ENCODE data around the gene CPSF4.

Gene CPSF4

GRCh38 chr7:99472561-99473314 is 34.0 kb downstream of the CPSF4 start, which contains the start of gene ZNF789:
Gene ZNF789, plus strand, starts transcription at chr7:99472890. Its CDS starts 3,567 bp downstream, at chr7:99476457.
- H3K4me3 ChIP-seq (ENCODE audit: low read length), result peak within 1 kb of the TSS; percentile 74
- H3K79me1 ChIP-seq (ENCODE audit: low read length), result peaks cover 15% of the 10 kb centered on the region
- H2BK120ac ChIP-seq (ENCODE audit: low read depth, low read length), result no peak within 1 kb of the TSS
- no peak within 1 kb of the TSS for H4K5ac ChIP-seq (ENCODE audit: low read length)
- no CpG with 5 or more reads among the region's 56 CpGs for WGBS (ENCODE audit: extremely low coverage, insufficient coverage, low lambda C conversion rate)
- H2BK15ac ChIP-seq (replicated peaks; ENCODE audit: low read depth), result no peak within 1 kb of the TSS
- H3K4me1 ChIP-seq (ENCODE audit: control insufficient read depth, low read depth, low read length), result no peaks in the 10 kb centered on the region
- no peak within 1 kb of the TSS for H2AK5ac ChIP-seq (ENCODE audit: low read length)
- peak; percentile 98 for DNase-seq
- H3K27ac ChIP-seq (ENCODE audit: low read depth, low read length), result peak within 1 kb of the TSS; percentile 33
- peaks cover 31% of the 10 kb centered on the region for H3K79me2 ChIP-seq (ENCODE audit: control insufficient read depth, insufficient read depth, low read length)
- peak within 1 kb of the TSS; percentile 89 for H3K9ac ChIP-seq (ENCODE audit: low read length)
- H3K4me2 ChIP-seq (ENCODE audit: low read length), result peak within 1 kb of the TSS; percentile 81
- H3K4ac ChIP-seq (ENCODE audit: low read depth, low read length), result peak within 1 kb of the TSS; percentile 48
- no peak within 1 kb of the TSS for H4K8ac ChIP-seq (ENCODE audit: low read depth, low read length)
- no peaks in the 10 kb centered on the region for H3K27me3 ChIP-seq (ENCODE audit: insufficient read depth, low read length, poor library complexity)
- H3K56ac ChIP-seq (ENCODE audit: low read length), result peak within 1 kb of the TSS; percentile 91
- no peak within 1 kb of the TSS for H2BK5ac ChIP-seq (ENCODE audit: low read length)
- H3K23ac ChIP-seq (ENCODE audit: low read length), result no peak within 1 kb of the TSS
- H3K18ac ChIP-seq (ENCODE audit: low read length), result peak within 1 kb of the TSS; percentile 63
- no peaks in the 10 kb centered on the region for H3K36me3 ChIP-seq (ENCODE audit: control insufficient read depth, insufficient read depth, low read length)

GRCh38 chr7:99473315-99473596 is 34.5 kb downstream of the CPSF4 start:
- no peak overlapping the region for H2BK120ac ChIP-seq (ENCODE audit: low read depth, low read length)
- peak; percentile 77 for DNase-seq
- no peak overlapping the region for H3K18ac ChIP-seq (ENCODE audit: low read length)
- peak overlapping the region; percentile 91 for H3K56ac ChIP-seq (ENCODE audit: low read length)
- no peak overlapping the region for H2BK5ac ChIP-seq (ENCODE audit: low read length)
- no peak overlapping the region for H3K27ac ChIP-seq (ENCODE audit: low read depth, low read length)
- H3K4me2 ChIP-seq (ENCODE audit: low read length), result peak overlapping the region; percentile 81
- H3K36me3 ChIP-seq (ENCODE audit: control insufficient read depth, insufficient read depth, low read length), result peaks cover 3% of the 10 kb centered on the region
- no peak overlapping the region for H4K8ac ChIP-seq (ENCODE audit: low read depth, low read length)
- peaks cover 19% of the 10 kb centered on the region for H3K79me1 ChIP-seq (ENCODE audit: low read length)
- H3K23ac ChIP-seq (ENCODE audit: low read length), result no peak overlapping the region
- H3K9ac ChIP-seq (ENCODE audit: low read length), result peak overlapping the region; percentile 89
- no peak overlapping the region for H2BK15ac ChIP-seq (replicated peaks; ENCODE audit: low read depth)
- no peaks in the 10 kb centered on the region for H3K27me3 ChIP-seq (ENCODE audit: insufficient read depth, low read length, poor library complexity)
- peak overlapping the region; percentile 4 for H3K4ac ChIP-seq (ENCODE audit: low read depth, low read length)
- H3K79me2 ChIP-seq (ENCODE audit: control insufficient read depth, insufficient read depth, low read length), result peaks cover 36% of the 10 kb centered on the region
- no peak overlapping the region for H4K5ac ChIP-seq (ENCODE audit: low read length)
- peak overlapping the region; percentile 74 for H3K4me3 ChIP-seq (ENCODE audit: low read length)
- no peaks in the 10 kb centered on the region for H3K4me1 ChIP-seq (ENCODE audit: control insufficient read depth, low read depth, low read length)
- H2AK5ac ChIP-seq (ENCODE audit: low read length), result no peak overlapping the region
- WGBS (ENCODE audit: extremely low coverage, insufficient coverage, low lambda C conversion rate), result no CpG with 5 or more reads among the region's 7 CpGs

- no peak overlapping the region for H2AK5ac ChIP-seq (ENCODE audit: low read length)
- no peak overlapping the region for H3K4me3 ChIP-seq (ENCODE audit: low read length)
- DNase-seq, result no peak
- H2BK5ac ChIP-seq (ENCODE audit: low read length), result no peak overlapping the region
- no peak overlapping the region for H3K4ac ChIP-seq (ENCODE audit: low read depth, low read length)
- H2BK15ac ChIP-seq (replicated peaks; ENCODE audit: low read depth), result no peak overlapping the region
- H3K4me2 ChIP-seq (ENCODE audit: low read length), result no peak overlapping the region
- H3K9ac ChIP-seq (ENCODE audit: low read length), result no peak overlapping the region
- no peak overlapping the region for H2BK120ac ChIP-seq (ENCODE audit: low read depth, low read length)
- no peak overlapping the region for H4K8ac ChIP-seq (ENCODE audit: low read depth, low read length)
- no peak overlapping the region for H3K18ac ChIP-seq (ENCODE audit: low read length)
- no peak overlapping the region for H3K27ac ChIP-seq (ENCODE audit: low read depth, low read length)
- no peaks in the 10 kb centered on the region for H3K27me3 ChIP-seq (ENCODE audit: insufficient read depth, low read length, poor library complexity)
- no CpG with 5 or more reads among the region's 5 CpGs for WGBS (ENCODE audit: extremely low coverage, insufficient coverage, low lambda C conversion rate)
- H3K79me1 ChIP-seq (ENCODE audit: low read length), result peaks cover 21% of the 10 kb centered on the region
- H3K4me1 ChIP-seq (ENCODE audit: control insufficient read depth, low read depth, low read length), result no peaks in the 10 kb centered on the region
- peaks cover 5% of the 10 kb centered on the region for H3K36me3 ChIP-seq (ENCODE audit: control insufficient read depth, insufficient read depth, low read length)
- no peak overlapping the region for H3K56ac ChIP-seq (ENCODE audit: low read length)
- H4K5ac ChIP-seq (ENCODE audit: low read length), result no peak overlapping the region
- peaks cover 38% of the 10 kb centered on the region for H3K79me2 ChIP-seq (ENCODE audit: control insufficient read depth, insufficient read depth, low read length)
- H3K23ac ChIP-seq (ENCODE audit: low read length), result no peak overlapping the region
These were observed 37.4 kb downstream of the CPSF4 start for GRCh38 chr7:99476107-99476506.

- no peak overlapping the region for H3K4me3 ChIP-seq (ENCODE audit: low read length)
- H3K36me3 ChIP-seq (ENCODE audit: control insufficient read depth, insufficient read depth, low read length), result peaks cover 5% of the 10 kb centered on the region
- H3K27me3 ChIP-seq (ENCODE audit: insufficient read depth, low read length, poor library complexity), result no peaks in the 10 kb centered on the region
- H3K4me1 ChIP-seq (ENCODE audit: control insufficient read depth, low read depth, low read length), result no peaks in the 10 kb centered on the region
- no peak overlapping the region for H3K56ac ChIP-seq (ENCODE audit: low read length)
- no peak overlapping the region for H4K8ac ChIP-seq (ENCODE audit: low read depth, low read length)
- peaks cover 32% of the 10 kb centered on the region for H3K79me2 ChIP-seq (ENCODE audit: control insufficient read depth, insufficient read depth, low read length)
- no CpG with 5 or more reads among the region's 15 CpGs for WGBS (ENCODE audit: extremely low coverage, insufficient coverage, low lambda C conversion rate)
- no peak overlapping the region for H2BK5ac ChIP-seq (ENCODE audit: low read length)
- no peak for DNase-seq
- H3K79me1 ChIP-seq (ENCODE audit: low read length), result peaks cover 17% of the 10 kb centered on the region
- no peak overlapping the region for H3K18ac ChIP-seq (ENCODE audit: low read length)
- H2BK120ac ChIP-seq (ENCODE audit: low read depth, low read length), result no peak overlapping the region
- no peak overlapping the region for H3K27ac ChIP-seq (ENCODE audit: low read depth, low read length)
- no peak overlapping the region for H2BK15ac ChIP-seq (replicated peaks; ENCODE audit: low read depth)
- H3K23ac ChIP-seq (ENCODE audit: low read length), result no peak overlapping the region
- H4K5ac ChIP-seq (ENCODE audit: low read length), result no peak overlapping the region
- no peak overlapping the region for H3K9ac ChIP-seq (ENCODE audit: low read length)
- H3K4me2 ChIP-seq (ENCODE audit: low read length), result no peak overlapping the region
- H3K4ac ChIP-seq (ENCODE audit: low read depth, low read length), result no peak overlapping the region
- H2AK5ac ChIP-seq (ENCODE audit: low read length), result no peak overlapping the region
These were observed 40.0 kb downstream of the CPSF4 start for GRCh38 chr7:99478464-99479440.

GRCh38 chr7:99485094-99485493 is 46.4 kb downstream of the CPSF4 start:
- Histone ChIP-seq H3K4me2 (ENCODE audit: low read length) (no peak overlapping the region), H3K27me3 (ENCODE audit: insufficient read depth, low read length, poor library complexity) (no peaks in the 10 kb centered on the region), H3K4me3 (ENCODE audit: low read length) (no peak overlapping the region), H4K5ac (ENCODE audit: low read length) (no peak overlapping the region), H3K4ac (ENCODE audit: low read depth, low read length) (no peak overlapping the region), H3K4me1 (ENCODE audit: control insufficient read depth, low read depth, low read length) (no peaks in the 10 kb centered on the region), H3K56ac (ENCODE audit: low read length) (no peak overlapping the region), H2BK120ac (ENCODE audit: low read depth, low read length) (no peak overlapping the region), H3K79me1 (ENCODE audit: low read length) (no peaks in the 10 kb centered on the region), H3K18ac (ENCODE audit: low read length) (no peak overlapping the region), H2BK15ac (replicated peaks; ENCODE audit: low read depth) (no peak overlapping the region), H3K79me2 (ENCODE audit: control insufficient read depth, insufficient read depth, low read length) (no peaks in the 10 kb centered on the region), H3K27ac (ENCODE audit: low read depth, low read length) (no peak overlapping the region), H2AK5ac (ENCODE audit: low read length) (no peak overlapping the region), H3K36me3 (ENCODE audit: control insufficient read depth, insufficient read depth, low read length) (no peaks in the 10 kb centered on the region), H3K23ac (ENCODE audit: low read length) (no peak overlapping the region), H2BK5ac (ENCODE audit: low read length) (no peak overlapping the region), H4K8ac (ENCODE audit: low read depth, low read length) (no peak overlapping the region), H3K9ac (ENCODE audit: low read length) (no peak overlapping the region)
- DNase-seq, result no peak
- WGBS (ENCODE audit: extremely low coverage, insufficient coverage, low lambda C conversion rate), result no CpG with 5 or more reads among the region's 5 CpGs
